ENCODE results near the gene SSH2. TPM values are rescaled to one million over a fixed set of nuclear protein-coding genes. Genes with fewer than 3 reads are reported as not detected.

SSH2 gene
- total RNA-seq, 1 donor from 2014 or later = 11.2 TPM

DNA sequence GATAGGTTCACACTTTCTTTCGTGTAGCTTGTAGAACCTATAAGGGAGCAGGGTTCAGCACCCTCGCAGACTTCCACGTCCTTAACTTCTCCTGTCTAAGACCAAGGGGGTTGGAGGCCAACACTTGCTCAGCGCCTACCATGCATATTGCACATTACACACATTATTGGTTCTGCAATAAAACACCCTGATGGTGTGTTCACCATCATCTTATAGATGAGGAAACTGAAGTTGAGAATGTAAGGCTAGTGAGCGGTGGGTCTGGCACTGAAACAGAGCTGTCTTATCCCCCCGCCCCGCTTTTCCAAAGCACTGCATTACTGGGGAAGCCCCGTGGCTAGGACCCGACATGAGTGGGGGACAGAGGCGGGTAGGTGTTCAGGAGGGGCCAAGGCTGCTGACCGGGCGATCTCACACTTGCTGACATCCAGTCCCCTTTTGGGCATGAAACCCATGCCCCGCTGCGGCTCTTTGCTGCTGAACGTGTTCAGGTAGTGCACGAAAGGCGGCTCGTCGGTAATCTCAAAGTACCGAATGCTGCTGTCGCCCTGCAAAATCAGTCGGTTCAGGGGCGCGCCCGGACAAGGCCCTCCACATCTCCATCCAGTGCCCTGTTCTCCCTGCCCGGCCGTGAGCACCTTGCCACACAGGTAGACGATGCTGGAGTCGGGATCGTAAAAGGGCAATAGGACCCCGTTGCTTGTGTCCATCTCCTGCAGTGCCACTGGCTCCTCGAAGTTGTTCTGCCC lies 313.6 kb downstream of the SSH2 start:
- ATAC-seq (no peak), DNase-seq (ENCODE audit: low spot score) (no peak)

DNA sequence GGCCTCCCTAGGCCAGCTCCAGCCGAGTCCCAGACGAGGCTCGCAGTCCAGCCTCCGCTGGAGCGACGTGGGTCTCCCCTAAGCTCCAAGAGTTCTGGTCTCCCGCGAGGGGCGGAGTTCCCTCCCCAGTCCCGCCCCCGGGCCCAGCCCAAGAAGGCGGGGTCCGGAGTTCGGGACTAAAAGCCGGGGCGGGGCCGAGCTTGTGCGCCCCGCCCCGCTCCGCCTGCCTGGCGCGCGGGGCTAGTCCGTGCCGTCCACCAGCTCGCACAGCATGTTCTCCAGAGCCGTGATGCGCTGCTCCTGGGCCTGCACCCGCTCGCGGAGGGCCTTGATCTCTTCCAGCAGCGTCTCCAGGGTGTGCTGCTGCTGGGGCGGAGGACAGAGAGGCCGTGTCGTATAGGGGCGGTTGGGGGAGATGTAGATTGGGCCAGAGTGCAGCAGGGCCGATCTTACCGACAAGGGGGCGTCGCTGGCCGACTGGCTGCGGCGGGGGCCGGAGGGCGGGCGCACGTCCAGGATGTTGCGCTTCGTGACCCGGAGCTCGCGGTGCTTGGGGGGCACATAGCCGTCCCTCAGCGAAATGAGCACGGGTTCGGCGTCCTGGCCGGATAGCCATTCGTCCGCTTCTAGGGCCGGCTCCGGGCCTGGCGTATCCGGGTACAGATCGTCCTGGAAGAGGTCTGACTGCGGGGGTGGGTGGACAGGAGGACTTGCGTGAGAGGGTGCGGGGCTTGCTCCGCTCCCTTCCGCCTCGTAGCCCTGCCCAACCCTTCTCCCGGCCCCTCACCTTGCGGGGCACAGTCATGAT lies 314.3 kb downstream of the SSH2 start:
- peak; percentile 85 for DNase-seq (ENCODE audit: low spot score)
- peak; percentile 76 for ATAC-seq

DNA sequence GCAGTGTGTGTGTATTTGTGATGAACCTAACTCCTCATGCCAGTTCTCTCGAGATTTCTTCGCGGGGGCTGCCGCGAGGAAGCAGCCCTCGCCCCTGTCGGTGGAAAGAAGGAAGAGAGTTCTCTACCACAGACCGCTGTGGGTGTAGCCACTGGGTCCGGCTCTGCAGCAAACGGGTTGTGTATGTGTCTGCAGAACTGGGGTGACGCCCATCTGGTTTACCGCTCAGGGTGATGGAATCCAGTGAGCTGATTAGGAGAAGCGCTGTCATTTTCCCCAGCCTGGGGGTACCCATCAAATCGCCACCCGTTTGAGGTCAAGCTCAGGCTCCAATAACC lies 315.0 kb downstream of the SSH2 start:
- DNase-seq (ENCODE audit: low spot score) (no peak), ATAC-seq (no peak)

DNA sequence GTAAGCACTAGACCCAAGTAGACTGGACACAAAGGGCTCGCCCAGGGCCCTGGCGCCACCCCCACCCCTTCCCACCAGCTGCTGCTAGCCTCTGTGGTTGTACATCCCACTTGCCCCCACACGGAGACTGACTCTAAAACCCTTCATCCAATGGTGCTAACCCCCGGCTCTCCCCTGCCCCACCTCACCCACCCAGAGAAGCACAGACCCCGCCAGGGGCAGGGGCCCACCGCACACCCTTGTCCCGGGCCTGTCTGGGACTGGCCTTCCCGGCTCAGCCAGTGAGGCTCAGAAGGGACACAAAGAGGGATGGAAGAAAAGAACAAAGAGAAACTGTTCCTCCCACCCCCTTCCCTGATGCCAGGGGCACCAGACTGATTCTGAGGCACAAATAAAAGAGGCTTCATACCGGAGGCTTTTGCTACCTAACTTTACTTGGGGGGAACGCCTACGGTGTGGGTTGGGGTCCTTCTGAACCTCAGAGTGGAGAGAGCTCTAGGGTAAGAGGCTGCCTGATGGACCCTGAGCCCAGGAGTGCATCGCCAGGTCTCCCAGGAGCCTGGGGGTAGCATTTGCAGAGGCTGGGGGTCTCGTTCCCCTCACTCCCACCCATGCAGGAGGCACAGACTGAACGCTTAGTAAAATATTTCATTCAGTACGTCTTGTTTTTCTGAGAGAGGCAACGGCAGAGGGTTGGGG lies 315.5 kb downstream of the SSH2 start:
- no peak for DNase-seq (ENCODE audit: low spot score)
- ATAC-seq = no peak

DNA sequence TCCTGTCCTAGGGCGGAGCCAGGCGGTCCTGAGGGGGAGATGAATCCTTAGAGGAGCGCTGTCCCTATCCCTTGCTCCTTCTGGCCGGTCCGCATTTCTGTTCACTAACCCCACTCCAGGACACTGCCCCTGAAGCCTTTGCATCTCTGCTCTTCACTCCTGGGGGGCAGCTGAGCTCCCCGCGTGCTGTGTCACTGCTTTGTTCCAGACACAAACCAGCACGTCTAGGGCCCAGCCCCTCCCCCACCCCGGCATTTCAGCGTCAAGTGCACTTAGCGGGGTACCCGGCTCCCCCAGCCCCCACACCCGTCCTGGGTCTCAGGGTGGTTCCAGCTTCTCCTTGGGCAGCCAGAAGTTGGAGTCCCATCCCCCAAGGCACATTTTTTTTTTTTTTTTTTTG lies 316.2 kb downstream of the SSH2 start:
- ATAC-seq = no peak
- no peak for DNase-seq (ENCODE audit: low spot score)

DNA sequence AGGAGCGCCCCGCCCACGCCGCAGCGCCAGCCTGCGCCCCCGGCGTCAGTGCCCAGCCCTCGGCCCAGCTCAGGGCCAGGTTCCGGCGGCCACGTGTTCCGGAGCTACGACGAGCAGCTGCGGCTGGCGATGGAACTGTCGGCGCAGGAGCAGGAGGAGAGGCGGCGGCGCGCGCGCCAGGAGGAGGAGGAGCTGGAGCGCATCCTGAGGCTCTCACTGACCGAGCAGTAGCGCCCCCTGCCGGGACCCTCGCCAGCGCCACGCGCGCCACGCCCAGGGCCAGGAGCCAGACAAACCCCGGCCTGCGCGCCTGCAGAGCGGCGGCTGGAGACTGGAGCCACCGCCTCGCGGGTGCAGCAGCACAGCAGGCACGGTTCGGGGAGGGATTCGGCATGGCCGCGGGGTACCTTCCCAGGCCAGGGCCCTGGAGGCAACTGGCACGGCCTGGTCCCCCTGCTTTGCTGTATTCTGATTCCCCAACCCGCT lies 316.6 kb downstream of the SSH2 start:
- DNase-seq (ENCODE audit: low spot score) = peak; percentile 88
- peak; percentile 62 for ATAC-seq

DNA sequence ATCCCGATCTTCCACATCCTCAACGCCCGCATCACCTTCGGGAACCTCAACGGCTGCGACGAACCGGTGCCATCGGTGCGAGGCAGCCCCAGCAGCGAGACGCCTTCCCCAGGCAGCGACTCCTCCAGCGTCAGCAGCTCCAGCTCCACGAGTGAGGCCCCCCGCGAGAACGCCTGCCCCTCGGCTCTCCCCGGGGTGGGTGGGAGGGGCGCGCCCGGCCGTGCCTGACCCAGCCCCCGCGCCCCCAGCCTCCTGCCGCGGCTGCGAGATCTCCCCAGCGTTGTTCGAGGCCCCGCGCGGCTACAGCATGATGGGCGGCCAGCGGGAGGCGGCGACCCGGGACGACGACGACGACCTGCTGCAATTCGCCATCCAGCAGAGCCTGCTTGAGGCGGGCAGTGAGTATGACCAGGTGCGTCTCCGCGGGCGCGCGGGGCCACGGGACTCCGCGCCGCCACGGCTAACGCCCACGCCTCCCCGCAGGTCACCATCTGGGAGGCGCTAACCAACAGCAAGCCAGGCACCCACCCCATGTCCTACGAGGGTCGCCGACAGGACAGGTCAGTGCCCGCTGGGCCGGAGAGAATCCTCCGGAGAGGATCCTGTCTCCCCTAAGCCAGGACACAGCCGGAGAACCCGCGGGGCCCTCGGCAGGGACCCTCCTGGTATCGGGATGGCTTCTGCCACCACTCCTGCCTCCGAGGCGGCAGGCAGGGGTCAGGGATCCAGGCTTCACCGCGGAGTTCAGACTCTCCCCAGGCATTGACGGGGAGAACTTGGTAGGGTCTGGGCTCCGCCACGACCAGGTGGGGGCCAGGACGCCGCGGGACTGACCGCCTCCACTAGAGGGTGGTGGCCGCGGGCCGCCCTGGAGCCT lies 317.4 kb downstream of the SSH2 start:
- DNase-seq (ENCODE audit: low spot score) = no peak
- ATAC-seq = no peak

DNA sequence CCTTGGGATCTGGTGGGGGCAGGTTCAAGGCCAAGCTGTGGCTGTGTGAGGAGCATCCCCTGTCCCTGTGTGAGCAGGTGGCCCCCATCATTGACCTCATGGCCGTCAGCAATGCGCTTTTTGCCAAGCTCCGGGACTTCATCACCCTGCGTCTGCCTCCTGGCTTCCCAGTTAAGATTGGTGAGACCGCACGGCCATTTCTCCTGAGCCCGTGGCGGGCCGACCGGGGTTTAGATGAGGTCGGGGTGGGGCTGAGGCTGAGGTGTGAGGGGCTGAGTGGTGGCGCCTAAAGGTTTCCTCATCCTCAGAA lies 318.0 kb downstream of the SSH2 start:
- no peak for ATAC-seq
- no peak for DNase-seq (ENCODE audit: low spot score)

DNA sequence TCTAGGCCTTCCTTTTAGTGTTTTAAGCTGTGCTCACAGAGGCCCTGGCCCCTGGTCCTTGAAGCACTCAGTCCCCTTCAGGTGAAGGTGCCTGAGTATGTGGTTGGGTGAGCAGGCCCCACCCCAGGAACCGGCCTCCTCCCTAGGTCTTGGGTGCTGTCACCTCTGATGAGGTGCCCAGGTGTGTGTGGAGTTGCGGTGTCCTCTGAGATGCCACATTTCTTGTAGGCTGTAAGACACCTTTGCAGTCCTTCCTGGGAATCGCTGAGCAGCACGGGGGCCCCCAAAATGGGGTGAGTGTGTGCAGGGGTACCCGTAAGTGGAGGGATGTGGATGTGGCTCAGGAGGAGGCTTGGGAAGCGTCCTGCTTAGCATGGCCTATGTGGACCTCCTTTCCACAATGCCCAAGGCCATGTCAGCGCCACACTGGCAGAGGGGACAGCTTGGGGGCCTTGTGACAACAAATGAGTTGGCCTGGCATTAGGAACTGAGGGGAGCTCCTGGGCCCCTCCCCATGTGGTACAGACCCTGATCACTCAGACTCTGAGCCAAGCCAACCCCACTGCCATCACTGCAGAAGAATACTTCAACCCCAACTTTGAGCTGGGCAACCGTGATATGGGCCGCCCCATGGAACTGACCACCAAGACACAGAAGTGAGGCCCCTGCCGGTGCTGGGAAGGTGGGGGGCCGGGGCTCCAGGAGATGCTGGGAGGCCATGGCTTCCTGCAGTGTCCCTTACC lies 318.5 kb downstream of the SSH2 start:
- DNase-seq (ENCODE audit: low spot score) (no peak), ATAC-seq (no peak)

DNA sequence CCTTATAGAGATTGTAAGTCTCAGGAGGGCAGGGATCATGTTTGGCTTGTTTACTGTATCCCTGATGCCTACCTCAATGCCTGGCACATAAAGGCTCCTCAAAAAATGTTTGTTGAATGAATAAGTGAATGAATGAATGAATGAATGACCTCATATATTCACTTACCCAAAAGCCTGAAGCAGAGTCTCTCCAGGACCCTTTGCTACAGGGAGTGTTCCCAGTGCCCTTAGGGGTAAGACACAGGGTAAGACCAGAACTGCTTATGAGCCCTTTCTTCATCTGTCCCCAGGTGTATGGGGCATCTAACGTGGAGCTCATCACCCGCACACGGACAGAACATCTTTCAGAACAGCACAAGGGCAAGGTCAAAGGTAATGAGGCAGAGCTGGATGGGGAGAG lies 319.6 kb downstream of the SSH2 start:
- DNase-seq (ENCODE audit: low spot score) = no peak

DNA sequence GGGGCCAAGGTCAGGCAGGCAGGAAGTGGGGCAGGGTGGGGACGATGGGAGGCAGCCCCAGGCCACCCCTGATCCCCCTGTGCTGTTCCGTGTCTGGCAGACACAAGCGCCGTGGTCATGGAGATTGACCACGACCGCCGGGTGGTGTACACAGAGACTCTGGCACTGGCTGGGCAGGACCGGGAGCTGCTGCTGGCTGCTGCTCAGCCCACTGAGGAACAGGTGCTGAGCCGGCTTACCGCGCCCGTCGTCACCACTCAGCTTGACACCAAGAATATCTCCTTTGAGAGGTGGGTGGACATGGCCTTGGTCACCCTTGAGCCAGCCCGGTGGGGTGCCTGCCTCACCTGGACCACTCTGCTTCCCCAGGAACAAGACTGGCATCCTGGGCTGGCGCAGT lies 321.0 kb downstream of the SSH2 start:
- no peak for ATAC-seq
- DNase-seq (ENCODE audit: low spot score) = no peak

More for the DNA sequence above, 319.6 kb downstream of the SSH2 start:
- ATAC-seq = no peak

DNA sequence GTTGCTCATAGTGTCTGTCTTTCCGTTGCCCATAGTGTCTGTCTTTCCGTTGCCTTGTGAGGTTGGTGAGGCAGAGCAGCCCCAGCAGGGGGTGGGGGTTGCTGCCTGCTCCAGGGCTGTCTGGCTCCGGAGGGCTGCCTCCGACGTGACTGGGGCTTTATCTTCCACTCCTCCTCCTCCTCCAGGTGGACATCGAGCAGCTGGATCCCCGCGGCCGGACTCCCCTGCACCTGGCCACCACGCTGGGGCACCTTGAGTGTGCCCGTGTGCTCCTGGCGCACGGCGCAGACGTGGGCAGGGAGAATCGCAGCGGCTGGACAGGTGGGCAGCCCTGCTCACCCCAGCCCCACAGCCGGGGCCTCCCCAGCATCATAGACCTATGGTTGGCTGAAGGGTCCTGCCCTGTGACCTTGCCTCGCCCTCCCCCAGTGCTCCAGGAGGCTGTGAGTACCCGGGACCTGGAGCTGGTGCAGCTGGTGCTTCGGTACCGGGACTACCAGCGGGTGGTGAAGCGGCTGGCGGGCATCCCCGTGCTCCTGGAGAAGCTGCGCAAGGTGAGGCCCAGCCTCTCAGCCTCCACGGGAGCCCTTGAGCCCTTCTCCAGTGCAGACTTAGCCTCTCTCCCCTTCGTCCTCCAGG lies 322.4 kb downstream of the SSH2 start:
- no peak for ATAC-seq
- no peak for DNase-seq (ENCODE audit: low spot score)

DNA sequence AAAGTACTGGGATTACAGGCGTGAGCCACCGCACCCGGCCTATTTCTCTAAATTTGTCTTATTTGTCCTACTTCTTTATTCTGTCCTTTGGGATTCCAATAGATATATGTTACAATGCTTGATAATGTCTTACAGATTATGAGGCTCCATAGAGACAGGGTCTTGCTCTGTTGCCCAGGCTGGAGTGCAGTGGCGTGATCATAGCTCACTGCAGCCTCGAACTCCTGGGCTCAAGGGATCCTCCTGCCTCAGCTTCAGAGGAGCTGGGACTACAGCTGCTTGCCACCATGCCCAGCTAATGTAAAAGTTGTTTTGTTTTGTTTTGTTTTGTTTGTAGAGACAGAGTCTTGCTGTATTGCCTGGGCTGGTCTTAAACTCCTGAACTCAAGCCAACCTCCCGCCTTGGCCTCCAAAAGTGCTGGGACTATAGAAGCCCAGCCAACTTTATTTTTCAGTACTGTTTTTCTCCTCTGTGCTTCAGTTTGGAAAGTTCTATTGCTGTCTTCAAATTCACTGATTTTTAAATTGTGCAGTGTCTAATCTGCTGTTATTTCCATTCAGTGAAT lies 326.8 kb downstream of the SSH2 start:
- ATAC-seq = no peak

DNA sequence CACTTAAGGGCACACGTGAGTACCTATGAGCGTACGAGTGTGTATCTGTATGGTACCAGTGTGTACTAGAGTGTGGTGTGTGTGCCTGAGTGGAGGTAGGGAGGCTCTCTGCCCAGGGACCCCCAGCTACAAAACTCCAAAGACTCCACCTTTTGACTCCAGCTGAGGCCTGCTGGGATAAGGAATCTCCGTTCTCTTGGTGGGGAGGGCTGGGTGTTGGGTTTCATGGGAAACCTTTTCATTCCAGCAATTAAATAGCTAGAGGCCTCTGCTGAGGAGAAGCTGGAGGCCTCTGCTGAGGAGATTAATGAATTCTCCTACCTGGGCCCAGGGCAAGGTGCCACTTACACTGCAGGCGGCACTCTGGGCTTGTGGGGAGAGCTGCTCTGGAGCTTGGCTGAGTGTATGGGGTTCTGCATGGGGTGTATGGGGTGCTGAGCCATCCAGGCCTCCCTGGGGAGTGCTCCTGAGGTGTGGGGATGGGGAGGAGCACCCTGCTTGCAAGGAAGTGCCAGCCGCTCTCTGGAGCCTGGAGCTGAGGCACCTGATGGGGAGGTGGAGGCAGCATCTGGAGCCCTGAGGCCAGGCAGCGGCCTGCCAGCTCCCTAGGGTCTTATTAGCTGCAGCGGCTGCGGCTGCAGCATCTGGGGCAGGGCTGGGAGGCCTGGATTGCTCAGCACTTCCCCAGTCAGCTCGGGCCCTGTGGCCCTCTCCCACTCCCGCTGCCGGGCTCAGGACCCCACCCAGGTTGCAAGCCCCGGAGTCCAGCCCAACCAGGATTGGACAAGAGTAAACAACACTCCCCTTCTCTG lies 332.5 kb downstream of the SSH2 start:
- no peak for ATAC-seq
- DNase-seq (ENCODE audit: low spot score) = no peak

More for the DNA sequence above, 326.8 kb downstream of the SSH2 start:
- DNase-seq (ENCODE audit: low spot score) = no peak

DNA sequence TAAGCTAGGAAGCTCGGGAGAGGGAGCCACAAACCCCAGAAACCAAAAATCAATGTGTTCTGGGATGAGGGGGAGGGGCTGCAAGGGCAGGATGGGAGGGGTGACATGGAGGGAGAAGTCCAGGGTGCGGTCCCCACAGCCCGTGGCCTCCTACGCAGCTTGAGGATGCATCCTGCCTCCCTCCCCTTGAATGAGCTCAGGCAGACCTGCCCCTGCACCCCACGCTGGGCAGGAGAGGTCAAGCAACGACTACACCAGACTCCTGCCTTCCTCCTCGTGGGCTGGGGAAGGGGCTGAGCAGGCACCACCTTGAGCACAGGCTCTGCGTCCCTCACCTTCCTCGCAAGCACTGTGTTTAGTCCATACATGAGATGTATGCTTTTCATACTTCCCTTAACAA lies 333.2 kb downstream of the SSH2 start:
- ATAC-seq = no peak

DNA sequence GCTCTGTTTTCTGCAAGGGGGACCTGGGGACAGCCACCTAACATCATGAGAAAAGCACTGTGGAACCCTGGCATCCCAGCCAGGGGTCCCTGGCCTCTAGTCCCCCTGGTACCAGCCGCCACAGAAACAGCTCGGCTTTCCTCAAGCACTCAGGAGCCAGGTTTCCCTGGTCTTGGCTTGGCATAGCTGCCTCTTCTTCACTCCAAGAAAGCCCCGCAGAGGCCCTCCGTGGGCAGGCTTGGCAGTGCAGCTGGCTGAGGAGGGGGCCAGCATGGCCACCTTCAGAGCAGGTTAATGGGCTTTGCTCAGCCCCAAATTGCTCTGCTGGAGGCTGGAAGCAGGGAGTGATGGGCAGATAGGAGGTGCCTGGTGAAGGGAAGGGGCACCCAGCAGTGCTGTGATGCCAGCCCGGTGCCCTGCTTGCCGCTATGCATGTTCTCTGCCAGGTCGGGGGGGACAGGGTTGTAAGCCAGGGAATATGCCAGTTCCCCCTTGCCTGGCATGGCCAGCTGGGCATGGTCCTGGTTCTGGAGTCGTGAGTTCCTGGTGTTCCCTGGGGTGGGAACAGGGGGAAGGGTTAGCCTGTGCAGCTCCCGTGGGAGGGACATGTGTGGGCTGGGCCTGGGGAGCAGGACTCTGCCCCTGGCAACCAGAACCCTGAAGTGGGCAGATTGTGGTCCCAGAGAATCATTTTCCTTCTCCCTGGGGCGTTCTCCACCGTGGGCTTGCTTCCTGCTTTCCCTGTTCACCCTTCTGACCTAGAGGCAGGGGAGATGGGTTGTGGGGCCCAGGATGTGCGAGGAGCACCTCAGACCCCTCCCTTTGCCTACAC lies 333.9 kb downstream of the SSH2 start:
- no peak for ATAC-seq

More for the DNA sequence above, 333.2 kb downstream of the SSH2 start:
- no peak for DNase-seq (ENCODE audit: low spot score)

DNA sequence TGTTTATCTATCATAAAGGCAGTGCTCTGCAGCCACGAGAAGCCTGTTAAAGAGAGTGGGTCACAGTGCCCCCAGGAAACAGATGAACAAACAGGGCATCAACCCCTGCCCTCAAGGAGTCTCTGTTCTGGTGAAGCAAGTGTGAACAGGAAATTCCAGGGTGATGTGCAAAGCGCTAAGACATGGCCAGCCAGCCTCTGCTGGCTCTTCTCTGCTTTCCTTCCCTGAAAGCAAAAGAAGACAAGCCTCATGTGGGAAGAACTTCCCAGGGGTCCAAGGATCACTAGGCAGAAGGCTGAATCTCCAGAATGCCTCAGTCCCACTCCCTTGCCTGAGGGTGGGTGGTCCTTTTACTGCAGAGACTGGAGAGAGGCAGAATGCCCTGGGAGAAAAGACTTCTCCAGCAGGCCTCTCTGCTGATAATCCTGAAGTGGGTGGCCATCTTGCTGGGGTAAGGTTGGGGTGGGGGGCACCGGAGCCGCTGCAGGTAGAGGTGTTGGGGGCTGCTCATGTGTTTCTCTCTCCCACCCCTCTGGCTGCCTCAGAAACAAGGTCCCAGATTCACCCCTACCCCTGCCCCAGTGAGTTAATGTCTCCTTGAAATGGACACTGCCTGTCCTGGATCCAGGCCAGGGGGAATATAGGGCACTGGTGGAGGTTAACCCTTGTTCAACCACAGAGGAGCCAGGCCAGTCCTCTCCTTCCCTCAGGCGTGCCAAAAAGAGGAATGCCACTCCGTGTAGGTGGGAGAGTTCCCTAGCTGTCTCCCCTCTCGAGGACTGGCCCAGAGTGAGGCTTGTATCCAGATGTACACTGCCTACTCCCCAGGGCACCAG lies 334.7 kb downstream of the SSH2 start:
- DNase-seq (ENCODE audit: low spot score) = no peak
- ATAC-seq = no peak

More for the DNA sequence above, 333.9 kb downstream of the SSH2 start:
- no peak for DNase-seq (ENCODE audit: low spot score)

All from left lobe of liver (tissue), 2 donors.